A172 (cell line): ENCODE data around the gene MAN1A2. TPM values are rescaled to one million over a fixed set of nuclear protein-coding genes. Genes with fewer than 3 reads are reported as not detected.

Experiments used
- DNase-seq: peaks from one replicate; pipeline ENCODE4 v3.0.0-alpha.2; 2015; ENCODE audit warnings: low spot score
- total RNA-seq: library from RNA; depleted of rRNA; stranded (reverse); fragments of >200 nt; shearing (Covaris generic); gene quantifications from 2 replicates; pipeline ENCODE4 v1.2.3, GENCODE V29; 2014

The MAN1A2 gene
- total RNA-seq, 1 experiment from 2014 or later, result 36.4 TPM

DNA sequence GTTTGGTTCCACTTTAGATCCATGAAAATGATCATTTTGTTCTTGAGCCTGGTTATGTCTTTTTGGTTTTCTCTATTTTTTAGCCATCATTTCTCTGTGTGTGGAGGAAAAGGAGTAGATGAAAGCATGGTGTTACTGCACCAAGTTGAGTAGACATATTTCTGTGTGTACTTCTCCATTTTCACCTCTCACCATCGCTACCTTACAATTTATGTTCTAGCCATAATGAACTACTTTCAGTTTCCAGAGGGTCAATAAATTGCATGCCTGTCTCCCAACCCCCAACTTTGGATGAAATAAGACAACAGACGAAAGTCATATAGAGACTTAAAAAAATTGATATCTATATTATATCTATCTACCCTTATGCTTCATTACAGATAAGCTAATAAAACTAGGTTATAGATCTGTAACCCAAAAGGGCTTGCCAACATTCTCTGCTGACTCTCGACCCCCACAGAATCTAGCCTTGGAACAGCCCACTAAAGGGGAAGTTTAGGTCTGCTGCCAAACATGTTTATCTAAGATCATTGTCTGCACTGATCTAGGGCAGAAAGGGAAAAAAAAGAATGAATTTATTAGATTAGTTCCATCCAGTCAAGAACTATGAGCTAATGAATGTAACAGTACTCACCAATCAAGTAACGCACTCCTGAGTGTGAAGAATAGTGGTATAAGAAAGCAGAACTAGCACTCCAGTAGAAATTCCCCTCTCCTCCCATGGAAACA lies 7.5 kb upstream of the MAN1A2 start:
- DNase-seq, result no peak

DNA sequence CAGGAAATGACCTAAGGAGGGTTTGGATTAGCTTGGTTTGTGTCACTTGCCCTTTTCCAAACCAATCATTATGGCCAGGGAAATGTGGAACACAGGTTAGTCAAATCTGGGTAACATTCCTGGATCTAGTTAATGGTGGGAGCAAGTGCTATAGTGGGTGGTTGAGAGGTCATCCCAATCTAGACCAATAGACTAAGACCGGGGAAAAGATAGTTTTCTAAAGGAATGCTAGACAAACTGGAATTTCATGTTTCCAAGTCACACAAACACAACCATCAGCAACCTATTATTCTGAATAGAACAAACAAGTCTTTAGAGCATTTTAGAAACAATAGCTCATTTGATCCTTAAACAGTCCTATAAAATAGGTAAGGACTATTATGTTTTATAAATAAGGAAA lies 4.3 kb upstream of the MAN1A2 start:
- no peak for DNase-seq

DNA sequence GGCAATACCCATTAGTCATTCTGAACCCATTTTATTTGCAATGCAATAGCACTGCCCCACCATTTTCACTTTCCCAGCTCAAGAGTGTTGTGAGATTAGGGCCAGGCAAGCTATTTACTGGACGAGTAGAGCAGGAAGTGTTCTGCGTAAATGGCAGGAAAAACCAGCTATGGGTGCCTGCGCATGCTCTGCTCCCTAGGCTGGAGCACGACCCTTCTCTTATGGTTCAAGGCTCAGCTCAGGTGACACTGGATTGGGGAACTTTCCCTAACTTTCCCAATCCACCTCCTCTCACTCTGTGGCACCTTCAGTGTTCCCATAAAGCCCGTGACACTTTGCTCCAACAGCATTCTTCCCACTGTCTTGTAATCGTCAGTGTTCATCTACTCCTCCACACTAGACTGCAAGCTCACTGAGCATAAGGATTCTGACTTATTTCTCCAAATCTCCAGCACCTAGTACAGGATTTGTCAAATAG lies 3.6 kb upstream of the MAN1A2 start:
- no peak for DNase-seq

- DNase-seq, result no peak
Observed at GRCh38 chr1:117364240-117364639, 3.0 kb upstream of the MAN1A2 start.

- no peak for DNase-seq
Observed at GRCh38 chr1:117365350-117366176, 1.7 kb upstream of the MAN1A2 start.

DNA sequence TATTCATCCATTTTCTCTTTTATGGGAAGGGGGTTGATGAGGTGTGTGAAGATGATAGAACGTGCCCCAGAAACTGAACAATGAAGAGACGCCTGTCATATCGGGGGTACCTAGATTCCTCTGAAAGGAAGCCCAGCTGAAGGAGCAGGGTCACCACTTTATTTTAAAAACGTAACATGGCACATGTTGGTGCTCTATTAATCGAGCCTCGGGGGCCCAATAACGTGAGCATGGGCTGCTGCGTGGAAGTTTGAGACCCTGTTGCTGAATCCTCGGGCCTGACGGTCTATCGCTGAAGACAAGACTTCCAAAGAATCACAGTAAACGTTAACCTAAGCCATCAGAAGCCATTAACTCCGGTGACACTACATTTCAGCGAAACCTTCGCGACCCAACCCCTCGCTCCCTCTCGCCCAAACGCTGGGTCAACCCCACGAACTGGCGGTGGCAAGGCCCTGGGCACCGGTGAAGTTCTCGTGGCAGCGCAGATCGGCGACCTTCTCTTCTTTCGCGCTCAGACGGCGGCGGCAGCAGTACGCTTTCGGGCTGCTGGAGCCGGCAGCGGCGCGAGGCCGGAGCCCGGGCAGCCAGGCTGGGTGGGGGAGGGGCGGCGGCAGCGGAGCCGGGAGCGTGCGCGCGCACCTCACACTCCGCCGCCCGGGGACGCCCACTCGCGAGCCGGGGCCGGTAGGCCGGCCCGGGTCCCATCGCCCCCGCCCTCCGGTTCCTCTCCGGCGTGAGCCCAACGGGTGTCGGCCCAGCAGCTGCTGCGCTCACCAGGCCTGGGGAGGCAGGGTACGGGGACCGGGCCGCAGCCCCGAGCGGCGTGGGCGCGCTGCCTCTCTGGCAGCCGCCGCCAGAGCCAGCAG lies 838 bp upstream of the MAN1A2 start:
- peak; percentile 43 for DNase-seq

- DNase-seq, result peak; percentile 16
Observed at GRCh38 chr1:117368116-117369108, 1.2 kb downstream of the MAN1A2 start.

DNA sequence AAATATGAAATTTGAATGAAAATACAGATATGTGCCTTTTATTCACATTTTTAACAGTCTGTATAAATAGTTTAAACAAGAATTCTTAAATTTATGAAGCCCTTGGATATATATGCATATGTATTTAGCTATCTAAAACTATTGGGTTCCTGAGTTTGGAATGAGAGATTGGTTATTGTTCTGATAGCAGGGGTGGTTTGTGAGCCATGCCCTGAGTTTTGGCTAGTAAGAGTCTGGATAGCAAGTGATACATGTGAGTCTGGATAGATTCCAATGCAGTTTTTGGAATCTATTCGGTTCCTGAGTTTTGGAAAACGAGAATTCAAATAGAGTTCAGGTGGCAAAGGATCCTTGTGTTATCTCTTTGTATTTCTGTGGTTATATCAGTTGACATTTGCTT lies 2.8 kb downstream of the MAN1A2 start:
- DNase-seq, result no peak

- no peak for DNase-seq
Observed at GRCh38 chr1:117370509-117370908, 3.3 kb downstream of the MAN1A2 start.

DNA sequence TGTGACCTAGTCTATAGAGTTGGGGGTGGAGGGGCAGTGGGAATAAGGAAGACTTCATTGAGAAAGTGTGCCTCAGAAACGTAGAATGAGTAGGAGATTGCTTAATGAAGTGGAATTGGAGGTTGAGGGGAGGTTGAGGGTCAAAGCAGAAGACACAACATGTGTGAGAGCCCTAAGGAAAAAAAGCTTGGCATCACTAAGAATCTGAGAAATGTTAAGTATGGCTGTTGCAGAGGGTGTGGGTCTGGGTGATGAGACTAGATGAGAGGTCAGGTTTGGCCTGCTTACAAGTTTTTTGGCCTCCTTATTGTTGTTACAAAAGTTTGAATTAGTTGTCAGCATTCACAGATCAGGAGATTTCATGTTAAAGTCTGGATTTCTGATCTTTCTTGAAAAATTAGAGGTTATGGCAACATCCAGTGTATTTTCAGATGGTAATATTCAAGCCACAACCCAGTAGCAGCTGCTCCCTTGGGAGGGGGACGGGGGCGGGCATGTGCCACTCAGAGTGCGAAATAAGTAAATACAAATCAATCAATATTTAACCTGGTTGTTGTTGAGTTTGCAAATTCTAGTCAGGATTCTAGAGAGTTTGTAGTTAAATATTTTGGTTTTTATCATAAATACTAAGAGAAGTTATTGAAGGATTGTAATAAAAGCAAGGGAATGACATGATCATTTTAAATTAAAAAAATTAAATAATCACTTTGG lies 4.3 kb downstream of the MAN1A2 start:
- no peak for DNase-seq

DNA sequence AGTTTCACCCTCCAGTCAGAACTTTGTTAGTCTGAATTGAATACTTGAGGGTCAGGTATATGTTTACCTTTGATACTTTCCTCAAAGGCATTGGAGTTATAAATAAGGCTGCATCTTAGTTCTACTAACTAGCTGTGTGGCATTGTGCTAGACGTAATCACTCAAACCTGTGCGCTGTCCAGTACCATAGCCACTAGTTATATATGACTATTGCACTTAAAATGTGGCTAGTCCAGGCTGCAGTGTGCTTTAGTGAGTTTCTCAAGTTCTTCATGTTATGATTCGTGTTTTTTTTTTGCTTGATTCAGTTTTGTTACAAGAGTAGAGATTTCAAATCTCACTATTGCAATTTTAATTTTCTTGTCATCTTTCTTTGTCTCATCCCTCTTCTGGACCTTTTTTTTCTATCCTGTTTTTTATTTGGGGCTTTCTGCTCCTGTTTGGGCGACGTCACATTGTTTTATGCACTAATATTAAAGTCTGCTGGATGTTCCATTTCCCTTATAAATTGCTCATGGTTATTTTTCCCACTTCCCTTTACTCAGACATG lies 5.7 kb downstream of the MAN1A2 start:
- DNase-seq, result no peak

- no peak for DNase-seq
Observed at GRCh38 chr1:117373932-117374331, 6.7 kb downstream of the MAN1A2 start.

- DNase-seq, result no peak
Observed at GRCh38 chr1:117375327-117375726, 8.1 kb downstream of the MAN1A2 start.

DNA sequence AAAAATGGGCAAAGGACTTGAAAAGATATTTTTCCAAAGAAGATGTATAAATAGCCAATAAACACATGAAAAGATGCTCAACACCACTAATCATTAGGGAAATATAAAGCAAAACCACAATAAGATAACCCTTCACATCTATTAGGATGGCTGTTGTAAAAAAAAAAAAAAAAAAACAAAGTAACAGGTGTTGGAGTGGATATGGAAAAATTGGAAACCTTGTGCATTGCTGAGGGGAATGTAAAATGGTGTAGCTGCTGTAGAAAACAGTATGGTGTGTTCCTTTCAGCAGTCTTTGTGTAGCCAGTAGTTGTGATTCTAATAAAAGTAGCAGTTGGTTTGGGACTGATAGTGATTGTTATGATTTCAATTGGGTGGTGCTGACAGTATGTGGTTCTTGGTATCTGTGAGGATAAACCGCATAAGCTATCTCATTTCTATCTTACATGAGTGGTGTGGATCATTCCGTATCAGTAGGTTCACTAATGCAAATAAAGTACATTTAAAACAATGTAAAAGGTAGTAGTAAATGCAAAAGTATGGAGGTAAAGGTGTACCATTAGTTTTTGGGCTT lies 19.9 kb downstream of the MAN1A2 start:
- no peak for DNase-seq

DNA sequence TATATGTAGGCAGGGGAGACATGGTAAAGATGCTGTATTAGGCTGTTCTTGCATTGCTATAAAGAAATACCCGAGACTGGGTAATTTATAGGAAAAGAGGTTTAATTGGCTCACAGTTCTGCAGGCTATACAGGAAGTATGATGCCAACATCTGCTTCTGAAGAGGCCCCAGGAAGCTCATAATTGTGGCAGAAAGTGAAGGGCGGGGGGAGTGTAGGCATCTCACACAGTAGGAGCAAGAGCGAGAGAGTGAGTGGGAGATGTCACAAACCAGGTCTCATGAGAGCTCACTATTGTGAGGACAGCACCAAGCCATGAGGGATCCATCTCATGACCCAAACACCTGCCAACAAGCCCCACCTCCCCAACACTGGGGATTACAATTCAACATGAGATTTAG lies 21.1 kb downstream of the MAN1A2 start:
- no peak for DNase-seq

- DNase-seq, result no peak
Observed at GRCh38 chr1:117389284-117389683, 22.0 kb downstream of the MAN1A2 start.

- DNase-seq, result no peak
Observed at GRCh38 chr1:117389779-117390178, 22.5 kb downstream of the MAN1A2 start.

DNA sequence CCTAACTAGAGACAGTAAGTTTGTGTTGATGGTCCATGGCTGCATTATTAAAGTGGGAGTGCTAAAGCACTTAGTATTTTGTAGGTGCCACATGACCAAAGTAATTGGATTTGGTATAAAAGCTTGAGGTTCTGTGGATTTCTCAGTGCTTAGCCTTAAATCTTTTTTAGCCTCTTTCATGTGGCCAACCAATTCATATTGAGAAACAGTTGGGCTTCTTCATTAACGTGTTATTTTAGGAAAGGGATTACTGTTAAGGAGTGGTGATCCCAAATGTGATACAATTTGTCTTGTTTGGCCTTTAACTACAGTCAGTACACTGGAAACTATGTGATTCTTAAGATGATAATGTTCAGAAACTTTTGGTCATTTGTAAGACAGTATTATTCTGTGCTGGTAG lies 25.5 kb downstream of the MAN1A2 start:
- DNase-seq, result no peak

DNA sequence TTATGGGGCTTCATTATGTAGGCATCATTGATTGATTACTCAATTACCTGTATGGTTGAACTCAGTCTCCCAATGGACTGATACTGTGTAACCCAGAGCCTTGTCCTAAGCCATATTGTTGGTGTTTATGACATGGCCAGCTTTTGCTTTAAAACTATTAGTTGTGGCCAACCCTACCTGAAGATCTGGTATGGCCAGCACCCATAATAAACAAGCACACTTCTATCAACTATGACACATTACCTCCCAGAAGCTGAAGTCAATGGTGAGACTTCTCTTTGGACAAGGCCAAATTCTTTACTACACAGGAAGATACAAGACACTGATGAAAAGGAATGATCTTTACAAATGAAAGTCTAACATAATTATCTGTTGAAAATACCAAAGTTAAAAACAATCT lies 28.8 kb downstream of the MAN1A2 start:
- DNase-seq, result no peak

GRCh38 chr1:117396636-117397035 lies 29.4 kb downstream of the MAN1A2 start:
- DNase-seq, result no peak
